Gastroesophageal sphincter (tissue), 4 donors: ENCODE measurements around the gene EFNA3. TPM values are rescaled to one million over a fixed set of nuclear protein-coding genes. Genes with fewer than 3 reads are reported as not detected.

ENCODE experiments used
- ATAC-seq: fragments of 150-250 bp; one replicate; pipeline ENCODE4 v1.9.1; 2016; ENCODE audit warnings: mild to moderate bottlenecking, moderate library complexity
- H3K27ac ChIP-seq, 4 donors: fragments of 200-600 bp; sonication (generic) in 3 of 4; 1 replicate in 3 of 4; 2 replicates in 1 of 4; pipeline ENCODE4 v1.5.1; 2016 to 2019
- H3K27me3 ChIP-seq: fragments of 200-600 bp; sonication (generic); one replicate; pipeline ENCODE4 v1.5.1; 2019
- H3K36me3 ChIP-seq, 2 donors: fragments of 200-600 bp; sonication (generic); one replicate each; pipeline ENCODE4 v1.5.1; 2019; ENCODE audit warnings: control low read depth in 1 of 2
- H3K4me1 ChIP-seq, 3 donors: fragments of 200-600 bp; sonication (generic); 1 replicate in 2 of 3; 2 replicates in 1 of 3; pipeline ENCODE4 v1.5.1; 2016 to 2019; ENCODE audit warnings: control low read depth in 2 of 3
- H3K4me3 ChIP-seq, 2 donors: fragments of 200-600 bp; sonication (generic); one replicate each; pipeline ENCODE4 v1.5.1; 2019; ENCODE audit warnings: mild to moderate bottlenecking in 1 of 2, moderate library complexity in 1 of 2
- H3K9me3 ChIP-seq, 3 donors: fragments of 200-600 bp; sonication (generic); one replicate each; pipeline ENCODE4 v1.5.1; 2017 to 2019; ENCODE audit warnings: control low read depth in 2 of 3
- CTCF ChIP-seq, 4 experiments: fragments of 200-600 bp in 2 of 4; fragments of 450-650 bp in 2 of 4; sonication (generic) in 1 of 4; IDR thresholded peaks; one replicate each; pipeline ENCODE4 v1.5.1; 2017 to 2019; ENCODE audit warnings: antibody characterized with exemption in 4 of 4, mild to moderate bottlenecking in 2 of 4, moderate library complexity in 2 of 4
- EP300 ChIP-seq: sonication (generic); formaldehyde crosslinking; IDR thresholded peaks from one replicate; pipeline ENCODE4 v1.6.1; 2017; ENCODE audit warnings: antibody characterized with exemption, mild to moderate bottlenecking
- POLR2A ChIP-seq, 2 donors: fragments of 450-650 bp; IDR thresholded peaks; one replicate each; pipeline ENCODE4 v1.6.1; 2017; ENCODE audit warnings: antibody characterized with exemption in 2 of 2, mild to moderate bottlenecking in 2 of 2, moderate library complexity in 1 of 2
- POLR2AphosphoS5 ChIP-seq: sonication (generic); formaldehyde crosslinking; IDR thresholded peaks from one replicate; pipeline ENCODE4 v1.6.1; 2017; ENCODE audit warnings: antibody characterized with exemption
- WGBS, 2 donors: methylation state at CpG; one replicate each; pipeline ENCODE4 v1.1.5; 2018; ENCODE audit warnings: low coverage in 1 of 2; 5-methylcytosine and 5-hydroxymethylcytosine counted together
- total RNA-seq, 4 donors: library from RNA; depleted of rRNA; stranded (reverse); fragments of >200 nt; gene quantifications; one replicate each; pipeline ENCODE4 v1.1.0, GENCODE V29; 2016

EFNA3 gene
- total RNA-seq, 4 donors from 2014 or later: 0.27 to 0.77 TPM; not detected in 2

- Histone ChIP-seq H3K4me1 (peaks cover 0 to 9% (median 2%) of the 10 kb centered on the region in 3 donors), H3K9me3 (no peaks in the 10 kb centered on the region), H3K36me3 (no peaks in the 10 kb centered on the region), H3K27me3 (no peaks in the 10 kb centered on the region), H3K27ac (no peak overlapping the region), H3K4me3 (no peak overlapping the region)
- WGBS, 2 donors: 91 to 100% methylated on average over 1 of the region's 3 CpGs
- TF ChIP-seq CTCF (IDR thresholded peaks at IDR 0.05) (no peak), EP300 (no peak), POLR2A (IDR thresholded peaks at IDR 0.05) (no peak), POLR2AphosphoS5 (no peak)
- no peak for ATAC-seq
Measured at GRCh38 chr1:155037043-155037442, 41.6 kb upstream of the EFNA3 start.

- Histone ChIP-seq H3K4me1 (peaks cover 0 to 9% (median 2%) of the 10 kb centered on the region in 3 donors), H3K27ac (no peak overlapping the region), H3K36me3 (no peaks in the 10 kb centered on the region), H3K27me3 (no peaks in the 10 kb centered on the region), H3K9me3 (no peaks in the 10 kb centered on the region), H3K4me3 (no peak overlapping the region)
- ATAC-seq: no peak
- WGBS, 2 donors: 80 to 89% methylated on average over 4 to 6 of the region's 6 CpGs
- TF ChIP-seq EP300 (no peak), POLR2A (IDR thresholded peaks at IDR 0.05) (no peak), POLR2AphosphoS5 (no peak), CTCF (IDR thresholded peaks at IDR 0.05) (no peak)
Measured at GRCh38 chr1:155037851-155038441, 40.7 kb upstream of the EFNA3 start.

GRCh38 chr1:155038602-155039307 lies 39.9 kb upstream of the EFNA3 start:
- Histone ChIP-seq H3K27me3 (no peaks in the 10 kb centered on the region), H3K36me3 (no peaks in the 10 kb centered on the region), H3K9me3 (no peaks in the 10 kb centered on the region), H3K4me3 (no peak overlapping the region), H3K27ac (no peak overlapping the region), H3K4me1 (peaks cover 0 to 9% (median 2%) of the 10 kb centered on the region in 3 donors)
- 31 to 35% methylated on average over 8 of the region's 8 CpGs for WGBS, 2 donors
- TF ChIP-seq POLR2AphosphoS5 (no peak), EP300 (no peak), POLR2A (IDR thresholded peaks at IDR 0.05) (no peak), CTCF (IDR thresholded peaks at IDR 0.05) (no peak)
- ATAC-seq: peak; percentile 79

GRCh38 chr1:155039308-155039669 lies 39.3 kb upstream of the EFNA3 start:
- ATAC-seq: no peak
- Histone ChIP-seq H3K4me1 (peaks cover 0 to 9% (median 2%) of the 10 kb centered on the region in 3 donors), H3K9me3 (no peaks in the 10 kb centered on the region), H3K27ac (no peak overlapping the region), H3K27me3 (no peaks in the 10 kb centered on the region), H3K4me3 (no peak overlapping the region), H3K36me3 (no peaks in the 10 kb centered on the region)
- no peak for TF ChIP-seq POLR2AphosphoS5
- 71% methylated on average over 2 of the region's 4 CpGs; no CpG with 5 or more reads in 1 of the 2 donors for WGBS, 2 donors

DNA sequence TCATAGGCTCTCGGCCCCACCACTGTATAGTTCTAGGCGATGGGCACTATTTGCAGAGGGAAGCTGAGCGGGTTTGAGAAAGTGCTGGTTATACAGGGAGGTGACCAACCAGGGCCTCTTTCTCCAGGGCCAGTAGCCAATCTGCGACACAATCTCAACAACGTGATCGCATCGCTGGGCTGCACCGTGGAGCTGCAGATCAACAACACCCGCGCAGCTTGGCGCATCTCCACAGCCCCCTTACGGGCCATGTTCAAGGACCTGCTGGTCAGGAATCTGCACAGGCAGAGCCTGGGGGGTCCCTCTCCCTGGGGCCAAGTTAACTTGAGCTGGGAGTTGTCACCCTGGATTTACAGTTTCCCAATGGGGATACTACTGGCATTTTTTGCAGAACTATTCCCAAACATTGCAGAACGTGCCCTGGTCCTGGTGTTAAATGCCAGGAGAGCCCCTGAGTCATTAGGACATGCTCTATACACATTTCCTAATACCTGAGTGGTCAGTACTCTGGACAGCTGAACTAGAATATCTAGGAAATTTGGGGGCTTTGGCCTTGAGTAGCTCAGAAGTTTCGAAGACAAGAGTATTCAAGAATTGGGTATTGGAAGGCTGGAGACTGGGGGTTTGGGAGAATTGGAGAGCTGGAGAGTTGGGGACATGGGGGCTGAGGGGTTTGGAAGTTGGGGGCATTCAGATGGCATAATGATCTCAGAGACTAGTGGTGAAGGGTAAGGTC lies 38.1 kb upstream of the EFNA3 start:
- H3K4me3 ChIP-seq: no peak overlapping the region
- H3K9me3 ChIP-seq: no peaks in the 10 kb centered on the region
- no peak for ATAC-seq
- peaks cover 0 to 19% (median 5%) of the 10 kb centered on the region in 3 donors for H3K4me1 ChIP-seq
- H3K36me3 ChIP-seq: no peaks in the 10 kb centered on the region
- H3K27ac ChIP-seq: no peak overlapping the region
- H3K27me3 ChIP-seq: no peaks in the 10 kb centered on the region
- WGBS, 2 donors: 84 to 98% methylated on average over 8 to 13 of the region's 14 CpGs
- no peak for TF ChIP-seq POLR2A (IDR thresholded peaks at IDR 0.05)
- TF ChIP-seq POLR2AphosphoS5: no peak
- no peak for TF ChIP-seq EP300
- TF ChIP-seq CTCF (IDR thresholded peaks at IDR 0.05): no peak
